Endothelial cell of umbilical vein (primary cell): Measurements from ENCODE around the gene GNG2. TPM values are rescaled to one million over a fixed set of nuclear protein-coding genes. Genes with fewer than 3 reads are reported as not detected.

Source experiments
- BruUV-seq: library from RNA; stranded (reverse); fragments of 400-500 nt; replicated peaks from 2 replicates; lab custom pipeline; 2021; lab: Mats Ljungman, UMichigan
- CTCF ChIA-PET: fragments of 300-600, 350-600 bp; sonication (Branson Sonifier 250); formaldehyde crosslinking; loops from one replicate; lab custom pipeline; 2021; ENCODE audit warnings: antibody characterized with exemption, inconsistent platforms; lab: Charles Lee
- POLR2A ChIA-PET: fragments of 300-600, 350-600 bp; sonication (Branson Sonifier 250); formaldehyde crosslinking; loops from one replicate; lab custom pipeline; 2021; ENCODE audit warnings: antibody characterized with exemption, inconsistent platforms; lab: Charles Lee
- DNase-seq: peaks from one replicate; pipeline ENCODE4 v3.0.0-alpha.2; 2011; ENCODE audit warnings: low read depth, low spot score
- FAIRE-seq: peaks from 2 replicates; lab custom pipeline; 2011; peaks lifted over from hg19 to GRCh38; lab: Jason Lieb, UNC
- H2AFZ ChIP-seq: 2 replicates; pipeline ENCODE4 v1.6.0; 2012; ENCODE audit warnings: low read depth, low read length, control low read depth, inconsistent platforms
- H3K27ac ChIP-seq: 2 replicates; pipeline ENCODE4 v1.5.1; 2011; ENCODE audit warnings: low read depth, mild to moderate bottlenecking, control low read depth, low read length, moderate library complexity; ENCODE audit not compliant: insufficient read depth
- H3K27me3 ChIP-seq, 2 experiments: 2 replicates each; pipeline versions ENCODE4 v1.6.0 to v1.6.1; 2011; ENCODE audit warnings: low read length in 2 of 2, mixed read lengths in 1 of 2; ENCODE audit not compliant: control insufficient read depth in 2 of 2, insufficient read depth in 2 of 2
- H3K36me3 ChIP-seq, 2 experiments: 2 replicates in 1 of 2; 3 replicates in 1 of 2; pipeline ENCODE4 v1.5.1; 2011; ENCODE audit warnings: low read length in 2 of 2, mild to moderate bottlenecking in 1 of 2, moderate library complexity in 1 of 2; ENCODE audit not compliant: control insufficient read depth in 2 of 2, insufficient read depth in 2 of 2; ENCODE audit errors: extremely low read depth in 1 of 2
- H3K4me1 ChIP-seq: 3 replicates; pipeline ENCODE4 v1.5.1; 2011; ENCODE audit warnings: mild to moderate bottlenecking, low read length; ENCODE audit not compliant: control insufficient read depth, insufficient read depth; ENCODE audit errors: extremely low read depth
- H3K4me2 ChIP-seq: 2 replicates; pipeline ENCODE4 v1.6.1; 2011; ENCODE audit warnings: low read length, control low read depth, mixed read lengths; ENCODE audit not compliant: insufficient read depth
- H3K4me3 ChIP-seq, 3 experiments: fragments of 200-600 bp in 1 of 3; sonication (generic), shearing (Covaris generic) in 1 of 3; replicated peaks in 1 of 3; 2 replicates each; pipeline ENCODE4 v1.5.1; 2011 to 2016; ENCODE audit warnings: control low read depth in 3 of 3, low read length in 3 of 3, mild to moderate bottlenecking in 2 of 3, inconsistent platforms in 1 of 3, low read depth in 1 of 3, moderate library complexity in 1 of 3; ENCODE audit not compliant: insufficient read depth in 1 of 3
- H3K79me2 ChIP-seq: 2 replicates; pipeline ENCODE4 v1.6.0; 2012; ENCODE audit warnings: low read length, inconsistent platforms; ENCODE audit not compliant: control insufficient read depth, insufficient read depth
- H3K9ac ChIP-seq: replicated peaks from 2 replicates; pipeline ENCODE3; 2011; ENCODE audit warnings: low read length, control low read depth; ENCODE audit not compliant: insufficient read depth; ENCODE audit errors: extremely low read depth
- H3K9me1 ChIP-seq: replicated peaks from 3 replicates; pipeline ENCODE4 v1.6.0; 2011; ENCODE audit warnings: mild to moderate bottlenecking, low read length; ENCODE audit not compliant: control insufficient read depth, insufficient read depth; ENCODE audit errors: extremely low read depth
- H3K9me3 ChIP-seq: replicated peaks from 2 replicates; pipeline ENCODE4 v1.5.1; 2012; ENCODE audit warnings: low read length, inconsistent platforms; ENCODE audit not compliant: control insufficient read depth, insufficient read depth
- H4K20me1 ChIP-seq: replicated peaks from 2 replicates; pipeline ENCODE3; 2011; ENCODE audit warnings: mild to moderate bottlenecking, low read length; ENCODE audit not compliant: control insufficient read depth, insufficient read depth; ENCODE audit errors: extremely low read depth
- CTCF ChIP-seq, 2 donors: IDR thresholded peaks; 1 replicate in 1 of 2; 2 replicates in 1 of 2; pipeline ENCODE4 v1.5.1; 2011; ENCODE audit warnings: low read length in 2 of 2, mild to moderate bottlenecking in 2 of 2, moderate library complexity in 2 of 2, control low read depth in 1 of 2, inconsistent platforms in 1 of 2, low read depth in 1 of 2; ENCODE audit not compliant: insufficient read depth in 1 of 2; ENCODE audit errors: extremely low read depth in 1 of 2
- EZH2 ChIP-seq: IDR thresholded peaks from 2 replicates; pipeline ENCODE4 v1.6.1; 2012; ENCODE audit warnings: borderline replicate concordance, low read depth, mild to moderate bottlenecking, moderate library complexity, low read length, inconsistent platforms; ENCODE audit not compliant: severe bottlenecking
- GATA2 ChIP-seq: IDR thresholded peaks from 2 replicates; pipeline ENCODE4 v1.7.0; 2011; ENCODE audit warnings: low read depth, mild to moderate bottlenecking, moderate library complexity, mixed read lengths, low read length; ENCODE audit not compliant: insufficient read length, insufficient read depth
- JUN ChIP-seq: IDR thresholded peaks from 2 replicates; pipeline ENCODE4 v1.6.1; 2011; ENCODE audit warnings: borderline replicate concordance, low read depth; ENCODE audit not compliant: insufficient read length, insufficient read depth
- MAX ChIP-seq: IDR thresholded peaks from 2 replicates; pipeline ENCODE4 v1.6.1; 2011; ENCODE audit not compliant: insufficient read depth, insufficient read length
- POLR2A ChIP-seq: IDR thresholded peaks from 2 replicates; pipeline ENCODE4 v1.6.1; 2012; ENCODE audit warnings: low read depth, mild to moderate bottlenecking, control low read depth, low read length
- POLR2AphosphoS5 ChIP-seq: IDR thresholded peaks from 2 replicates; pipeline ENCODE4 v1.6.1; 2012; ENCODE audit warnings: low read depth, mild to moderate bottlenecking, control low read depth, low read length, moderate library complexity; ENCODE audit not compliant: insufficient read depth
- dilution Hi-C: fragments of 300-500 bp; cut with MboI; formaldehyde crosslinking; loops from one replicate; pipeline ENCODE4 v1.15.0; 2019; ENCODE audit warnings: low sequenced_read_pairs; ENCODE audit not compliant: extremely low pct_ligation_motif_present
- intact Hi-C: fragments of 100-400 bp; cut with micrococcal nuclease; formaldehyde crosslinking; loops from one replicate; pipeline ENCODE4 v1.10.0; 2022
- polyA plus RNA-seq, 4 experiments: library from polyadenylated mRNA; depleted of rRNA in 3 of 4; stranded (reverse) in 3 of 4; unstranded in 1 of 4; fragments of >200 nt; gene quantifications; 2 replicates each; pipeline versions ENCODE4 v1.2.1 to v1.2.3, GENCODE V29; 2011 to 2012; ENCODE audit warnings: missing spikeins in 1 of 4
- total RNA-seq: library from RNA; stranded (reverse); gene quantifications from 2 replicates; pipeline ENCODE4 v1.2.3, GENCODE V29; 2021

GNG2 gene
- total and polyA plus RNA-seq, 2 donors (not counting 3 experiments of a cell fraction or from before 2014, with no cell fraction given), result not detected

DNA sequence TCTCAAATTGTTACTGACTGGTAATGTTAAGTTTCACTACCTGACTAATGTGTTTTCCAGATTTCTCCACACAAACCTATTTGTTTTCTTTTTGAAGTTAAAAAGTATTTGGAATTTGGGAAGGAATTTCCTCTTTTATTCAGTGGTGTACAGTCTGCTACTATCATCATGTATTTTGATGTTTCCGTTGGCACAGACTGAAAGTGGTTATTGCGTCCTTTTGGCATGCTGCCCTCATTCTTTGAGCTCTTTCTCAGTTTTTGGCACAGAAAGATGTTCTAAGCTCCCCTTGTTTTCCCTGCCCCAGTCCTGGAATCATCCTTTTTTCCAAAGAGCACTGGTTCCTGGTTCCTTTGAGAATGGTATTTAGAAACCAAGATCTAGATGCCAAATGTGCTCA is 97.5 kb downstream of the GNG2 start:
- no peak for TF ChIP-seq POLR2AphosphoS5
- no peak for TF ChIP-seq GATA2

GRCh38 chr14:51959928-51960327 is 99.5 kb downstream of the GNG2 start:
- intact Hi-C loops, result no loop called here

More for the DNA sequence above, 97.5 kb downstream of the GNG2 start:
- H3K4me1 ChIP-seq, result peaks cover 3% of the 10 kb centered on the region
- H2AFZ ChIP-seq, result no peak overlapping the region
- peaks cover 8 to 19% of the 10 kb centered on the region in 2 experiments for H3K27me3 ChIP-seq
- H3K4me3 ChIP-seq, result no peak overlapping the region
- H4K20me1 ChIP-seq, result no peaks in the 10 kb centered on the region
- H3K9me3 ChIP-seq, result no peaks in the 10 kb centered on the region
- dilution Hi-C loops, result no loop called here
- no peaks in the 10 kb centered on the region for H3K36me3 ChIP-seq
- H3K9ac ChIP-seq, result no peak overlapping the region
- ChIA-PET POLR2A (no interaction called here), CTCF (interaction anchor here (1.2 kb wide), 1 partner anchor 11 kb away, joined by 3 read pairs; no protein-coding TSS in a partner anchor)
- H3K9me1 ChIP-seq, result no peaks in the 10 kb centered on the region
- no TSS peak for BruUV-seq
- H3K79me2 ChIP-seq, result no peaks in the 10 kb centered on the region
- H3K27ac ChIP-seq, result no peak overlapping the region
- intact Hi-C loops, result no loop called here
- DNase-seq (peak; percentile 44), FAIRE-seq (peak; percentile 18)
- no peak overlapping the region for H3K4me2 ChIP-seq

More at GRCh38 chr14:51959928-51960327, 99.5 kb downstream of the GNG2 start:
- H4K20me1 ChIP-seq, result no peaks in the 10 kb centered on the region
- no peak overlapping the region for H3K4me2 ChIP-seq
- no peak for FAIRE-seq
- no peaks in the 10 kb centered on the region for H3K9me1 ChIP-seq
- H3K4me1 ChIP-seq, result peaks cover 6% of the 10 kb centered on the region
- peaks cover 13 to 26% of the 10 kb centered on the region in 2 experiments for H3K27me3 ChIP-seq
- H3K9me3 ChIP-seq, result no peaks in the 10 kb centered on the region
- no peak overlapping the region for H2AFZ ChIP-seq
- dilution Hi-C loops, result no loop called here
- no peak overlapping the region for H3K4me3 ChIP-seq
- BruUV-seq, result no TSS peak
- no peaks in the 10 kb centered on the region for H3K36me3 ChIP-seq
- no peak overlapping the region for H3K27ac ChIP-seq
- H3K79me2 ChIP-seq, result no peaks in the 10 kb centered on the region
- ChIA-PET CTCF (no interaction called here), POLR2A (no interaction called here)
- H3K9ac ChIP-seq, result no peak overlapping the region
- DNase-seq, result no peak
- TF ChIP-seq POLR2A (no peak), GATA2 (no peak), EZH2 (no peak), POLR2AphosphoS5 (no peak), CTCF (IDR thresholded peaks at IDR 0.05; ENCODE audit: extremely low read depth in 1 of 2, insufficient read depth in 1 of 2, low read depth in 1 of 2, low read length in 2 of 2) (no peak), JUN (no peak), MAX (no peak)
